C4-2B (cell line): ENCODE measurements around the gene PON2.

ENCODE experiments used
- ZFX ChIP-seq: fragments of 450-650 bp; IDR thresholded peaks from 2 replicates; pipeline ENCODE4 v1.6.1; 2017
- TF ChIP-seq, protein P1 (sequence below): fragments of 450-650 bp; conservative IDR thresholded peaks from 2 replicates; pipeline ENCODE4 v1.5.1; 2017; ENCODE audit warnings: mild to moderate bottlenecking

GRCh38 chr7:95471071-95471470, 36.2 kb upstream of the PON2 start:
- TF ChIP-seq, protein P1, sequence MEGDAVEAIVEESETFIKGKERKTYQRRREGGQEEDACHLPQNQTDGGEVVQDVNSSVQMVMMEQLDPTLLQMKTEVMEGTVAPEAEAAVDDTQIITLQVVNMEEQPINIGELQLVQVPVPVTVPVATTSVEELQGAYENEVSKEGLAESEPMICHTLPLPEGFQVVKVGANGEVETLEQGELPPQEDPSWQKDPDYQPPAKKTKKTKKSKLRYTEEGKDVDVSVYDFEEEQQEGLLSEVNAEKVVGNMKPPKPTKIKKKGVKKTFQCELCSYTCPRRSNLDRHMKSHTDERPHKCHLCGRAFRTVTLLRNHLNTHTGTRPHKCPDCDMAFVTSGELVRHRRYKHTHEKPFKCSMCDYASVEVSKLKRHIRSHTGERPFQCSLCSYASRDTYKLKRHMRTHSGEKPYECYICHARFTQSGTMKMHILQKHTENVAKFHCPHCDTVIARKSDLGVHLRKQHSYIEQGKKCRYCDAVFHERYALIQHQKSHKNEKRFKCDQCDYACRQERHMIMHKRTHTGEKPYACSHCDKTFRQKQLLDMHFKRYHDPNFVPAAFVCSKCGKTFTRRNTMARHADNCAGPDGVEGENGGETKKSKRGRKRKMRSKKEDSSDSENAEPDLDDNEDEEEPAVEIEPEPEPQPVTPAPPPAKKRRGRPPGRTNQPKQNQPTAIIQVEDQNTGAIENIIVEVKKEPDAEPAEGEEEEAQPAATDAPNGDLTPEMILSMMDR: no peak
- no peak for TF ChIP-seq ZFX
